Camera-type eye (tissue), 1 donor: ENCODE results near the gene MRPL12. TPM values are rescaled to one million over a fixed set of nuclear protein-coding genes. Genes with fewer than 3 reads are reported as not detected.

Experiments
- total RNA-seq: library from RNA; depleted of rRNA; stranded (reverse); fragments of >200 nt; gene quantifications from one replicate; pipeline ENCODE4 v1.2.3, GENCODE V29; 2014

MRPL12 gene
- total RNA-seq, result 9.3 TPM

GRCh38 chr17:81702934-81703746 is at the start of gene MRPL12:
Gene MRPL12 (plus strand): TSS chr17:81703367. CDS start chr17:81703502, 135 bp downstream.

GRCh38 chr17:81656118-81656743 is 46.9 kb upstream of the MRPL12 start, which contains the start of gene PDE6G:
Gene PDE6G (minus strand): TSS chr17:81656542. CDS start chr17:81653305, 3,237 bp downstream.

GRCh38 chr17:81666342-81667191 is 36.6 kb upstream of the MRPL12 start, which contains the start of the genes CCDC137 and OXLD1:
Gene CCDC137 (plus strand): TSS chr17:81666737. CDS start chr17:81666767, 30 bp downstream.
Gene OXLD1 (minus strand): TSS chr17:81666605. CDS start chr17:81666577, 28 bp downstream.

GRCh38 chr17:81683584-81684441 is 19.4 kb upstream of the MRPL12 start, which contains the start of the genes ARL16 and HGS:
Gene ARL16 (minus strand): TSS chr17:81683797. CDS start chr17:81683753, 44 bp downstream.
Gene HGS (plus strand): TSS chr17:81684011. CDS start chr17:81684067, 56 bp downstream.

GRCh38 chr17:81711814-81712467 is 8.8 kb downstream of the MRPL12 start, which contains the start of gene SLC25A10:
Gene SLC25A10 (plus strand): TSS chr17:81712284. CDS start chr17:81712427, 143 bp downstream.

Other genes starting within 250 kb of the MRPL12 start
- gene ACTG1, start 190.6 kb upstream of the MRPL12 start, total RNA-seq, result 5,635 TPM
- gene FSCN2, start 175.0 kb upstream of the MRPL12 start, total RNA-seq, result 7.9 TPM
- gene FAAP100, start 151.0 kb upstream of the MRPL12 start, total RNA-seq, result 44.5 TPM
- 75.5 TPM for gene NPLOC4, start 66.3 kb upstream of the MRPL12 start, total RNA-seq
- gene TSPAN10, start 66.2 kb upstream of the MRPL12 start, total RNA-seq, result 39.1 TPM
- 6.4 TPM for gene PDE6G, start 46.8 kb upstream of the MRPL12 start, total RNA-seq
- gene OXLD1, start 36.8 kb upstream of the MRPL12 start, total RNA-seq, result 21.6 TPM
- gene CCDC137, start 36.6 kb upstream of the MRPL12 start, total RNA-seq, result 33.9 TPM
- gene ARL16, start 19.6 kb upstream of the MRPL12 start, total RNA-seq, result 39.8 TPM
- gene HGS, start 19.4 kb upstream of the MRPL12 start, total RNA-seq, result 54.9 TPM
- 12.3 TPM for gene SLC25A10, start 8.9 kb downstream of the MRPL12 start, total RNA-seq
- 0.27 TPM for gene GCGR, start 100.8 kb downstream of the MRPL12 start, total RNA-seq
- 76.1 TPM for gene MCRIP1, start 129.9 kb downstream of the MRPL12 start, total RNA-seq
- gene PPP1R27, start 131.7 kb downstream of the MRPL12 start, total RNA-seq, result not detected
- gene P4HB, start 157.2 kb downstream of the MRPL12 start, total RNA-seq, result 232 TPM
- 54.5 TPM for gene ARHGDIA, start 168.0 kb downstream of the MRPL12 start, total RNA-seq
- gene ALYREF, start 188.2 kb downstream of the MRPL12 start, total RNA-seq, result 77.1 TPM
- 86.6 TPM for gene ANAPC11, start 188.4 kb downstream of the MRPL12 start, total RNA-seq
- gene NPB, start 198.9 kb downstream of the MRPL12 start, total RNA-seq, result 4.9 TPM
- gene PCYT2, start 208.0 kb downstream of the MRPL12 start, total RNA-seq, result 16.2 TPM
- 13.4 TPM for gene SIRT7, start 214.8 kb downstream of the MRPL12 start, total RNA-seq
- gene MAFG, start 224.4 kb downstream of the MRPL12 start, total RNA-seq, result 17.0 TPM
- gene PYCR1, start 233.9 kb downstream of the MRPL12 start, total RNA-seq, result 54.3 TPM
- gene MYADML2, start 243.9 kb downstream of the MRPL12 start, total RNA-seq, result 3.1 TPM